K562 (cell line): ENCODE results near the gene SERINC5. TPM values are rescaled to one million over a fixed set of nuclear protein-coding genes. Genes with fewer than 3 reads are reported as not detected.

Source experiments
- ATAC-seq: fragments of 200-7000 bp; cut with Tn5 transposase; 3 replicates; pipeline ENCODE4 v1.9.1; 2020; ENCODE audit warnings: moderate library complexity
- BruUV-seq: library from RNA; stranded (reverse); fragments of 400-500 nt; replicated peaks from 2 replicates; lab custom pipeline; 2021; lab: Mats Ljungman, UMichigan
- CTCF ChIA-PET: fragments of 300-600 bp; formaldehyde crosslinking; extraction: SDS; loops from one replicate; lab custom pipeline; 2021; ENCODE audit warnings: low intra/inter-chr PET ratio; lab: Yijun Ruan, JAX
- POLR2A ChIA-PET: fragments of 300-600, 350-650 bp; sonication (Branson Sonifier 250); formaldehyde crosslinking; extraction: SDS; loops from one replicate; lab custom pipeline; 2021; ENCODE audit warnings: antibody characterized with exemption, inconsistent platforms; lab: Yijun Ruan, JAX
- DNase-seq, 4 experiments: peaks; one replicate each; pipeline versions ENCODE4 v3.0.0 to v3.0.0-alpha.2; 2011 to 2018; ENCODE audit warnings: low spot score in 3 of 4, mixed read lengths in 3 of 4; ENCODE audit errors: extremely low read depth in 1 of 4
- FAIRE-seq: peaks from 2 replicates; lab custom pipeline; 2011; peaks lifted over from hg19 to GRCh38; lab: Jason Lieb, UNC
- H2AFZ ChIP-seq: 2 replicates; pipeline ENCODE4 v1.6.0; 2011; ENCODE audit warnings: low read depth, low read length, control low read depth, inconsistent platforms
- H3K27ac ChIP-seq: fragments of 200-600 bp; 3 replicates; pipeline ENCODE4 v1.8.0; 2011; ENCODE audit warnings: low read depth, mild to moderate bottlenecking, control low read depth, inconsistent platforms, low read length, moderate library complexity, mixed read lengths; ENCODE audit errors: extremely low read depth
- H3K27me3 ChIP-seq, 2 experiments: fragments of 300-600 bp in 1 of 2; 2 replicates in 1 of 2; 3 replicates in 1 of 2; pipeline versions ENCODE4 v1.6.0 to v1.8.0; 2011; ENCODE audit warnings: inconsistent platforms in 2 of 2, low read length in 2 of 2, mild to moderate bottlenecking in 1 of 2, mixed read lengths in 1 of 2, moderate library complexity in 1 of 2; ENCODE audit not compliant: control insufficient read depth in 2 of 2, insufficient read depth in 2 of 2
- H3K36me3 ChIP-seq: fragments of 300-600 bp; 3 replicates; pipeline ENCODE4 v1.8.0; 2011; ENCODE audit warnings: mild to moderate bottlenecking, low read length, inconsistent platforms; ENCODE audit not compliant: control insufficient read depth, insufficient read depth
- H3K4me1 ChIP-seq, 2 experiments: fragments of 200-600 bp in 1 of 2; replicated peaks in 1 of 2; 2 replicates in 1 of 2; 3 replicates in 1 of 2; pipeline versions ENCODE4 v1.5.1 to v1.8.0; 2011; ENCODE audit warnings: inconsistent platforms in 2 of 2, low read length in 2 of 2, mild to moderate bottlenecking in 1 of 2, mixed read lengths in 1 of 2, moderate library complexity in 1 of 2; ENCODE audit not compliant: control insufficient read depth in 2 of 2, insufficient read depth in 2 of 2
- H3K4me2 ChIP-seq: 2 replicates; pipeline ENCODE4 v1.6.1; 2011; ENCODE audit warnings: low read length, control low read depth, inconsistent platforms, mixed read lengths; ENCODE audit not compliant: insufficient read depth
- H3K4me3 ChIP-seq: fragments of 200-600 bp; sonication (generic), shearing (Covaris generic); 2 replicates; pipeline ENCODE4 v1.5.1; 2016; ENCODE audit warnings: control low read depth, inconsistent platforms
- H3K79me2 ChIP-seq: fragments of 200-600 bp; 3 replicates; pipeline ENCODE4 v1.8.0; 2011; ENCODE audit warnings: low read length, inconsistent platforms; ENCODE audit not compliant: control insufficient read depth, insufficient read depth
- H3K9ac ChIP-seq, 2 experiments: 2 replicates each; pipeline versions ENCODE4 v1.6.0 to v1.6.1; 2011; ENCODE audit warnings: low read depth in 2 of 2, low read length in 2 of 2, control low read depth in 1 of 2, inconsistent platforms in 1 of 2, mild to moderate bottlenecking in 1 of 2, mixed read lengths in 1 of 2; ENCODE audit not compliant: insufficient read depth in 1 of 2
- H3K9me1 ChIP-seq: one replicate; pipeline ENCODE4 v1.6.0; 2011; ENCODE audit warnings: inconsistent platforms, mild to moderate bottlenecking, low read length, moderate library complexity; ENCODE audit not compliant: control insufficient read depth, insufficient read depth
- H3K9me3 ChIP-seq: replicated peaks from 2 replicates; pipeline ENCODE4 v1.5.1; 2011; ENCODE audit warnings: low read depth, low read length, inconsistent platforms; ENCODE audit not compliant: control insufficient read depth, insufficient read depth
- H4K20me1 ChIP-seq: replicated peaks from 2 replicates; pipeline ENCODE4 v1.6.1; 2011; ENCODE audit warnings: low read length, inconsistent platforms, mixed read lengths; ENCODE audit not compliant: control insufficient read depth, insufficient read depth
- CEBPG ChIP-seq, 3 experiments: fragments of 200-800 bp in 1 of 3; sonication (Bioruptor generic) in 1 of 3; sonication (generic) in 1 of 3; formaldehyde crosslinking in 1 of 3; IDR thresholded peaks in 2 of 3; conservative IDR thresholded peaks in 1 of 3; 2 replicates each; pipeline versions ENCODE4 v1.6.1 to v1.8.0; 2016 to 2022; ENCODE audit warnings: missing compliant biosample characterization in 2 of 3, missing genetic modification characterization in 2 of 3, mild to moderate bottlenecking in 1 of 3, missing genetic modification reagents in 1 of 3
- CREM ChIP-seq: IDR thresholded peaks from 2 replicates; pipeline ENCODE4 v1.6.1; 2014; ENCODE audit warnings: antibody characterized with exemption, low read depth
- DEAF1 ChIP-seq: fragments of 450-650 bp; formaldehyde crosslinking; IDR thresholded peaks from 2 replicates; pipeline ENCODE4 v1.4.0; 2020; ENCODE audit warnings: mild to moderate bottlenecking, moderate library complexity
- E2F8 ChIP-seq: fragments of 450-650 bp; IDR thresholded peaks from 2 replicates; pipeline ENCODE4 v1.7.1; 2018; ENCODE audit warnings: mild to moderate bottlenecking, low read depth; ENCODE audit not compliant: partially characterized antibody
- HNRNPL ChIP-seq: fragments of 200-400 bp; formaldehyde crosslinking; IDR thresholded peaks from 2 replicates; pipeline ENCODE4 v1.6.1; 2017; ENCODE audit warnings: low read depth, mild to moderate bottlenecking, low read length
- JUNB ChIP-seq: fragments of 450-650 bp; formaldehyde crosslinking; conservative IDR thresholded peaks from 2 replicates; pipeline ENCODE4 v1.4.0; 2020; ENCODE audit warnings: mild to moderate bottlenecking
- KLF1 ChIP-seq: fragments of 450-650 bp; IDR thresholded peaks from 2 replicates; pipeline ENCODE4 v1.6.1; 2016; ENCODE audit warnings: missing genetic modification characterization, missing compliant biosample characterization
- NFE2L1 ChIP-seq: fragments of 450-650 bp; IDR thresholded peaks from 2 replicates; pipeline ENCODE4 v1.6.1; 2016; ENCODE audit warnings: missing genetic modification characterization, low read depth, mild to moderate bottlenecking, missing compliant biosample characterization, moderate library complexity, borderline replicate concordance
- NR3C1 ChIP-seq: sonication (generic); formaldehyde crosslinking; IDR thresholded peaks from 2 replicates; pipeline ENCODE4 v1.8.1; 2022; ENCODE audit warnings: missing genetic modification reagents
- POLR2A ChIP-seq: fragments of 450-650 bp; conservative IDR thresholded peaks from 2 replicates; pipeline ENCODE4 v1.6.1; 2016
- PURB ChIP-seq: sonication (generic); formaldehyde crosslinking; IDR thresholded peaks from 2 replicates; pipeline ENCODE4 v1.9.0; 2021; ENCODE audit warnings: low read depth, mild to moderate bottlenecking, missing genetic modification reagents
- RBM22 ChIP-seq: fragments of 200-400 bp; formaldehyde crosslinking; IDR thresholded peaks from 2 replicates; pipeline ENCODE4 v1.6.1; 2018; ENCODE audit warnings: low read length, low read depth; ENCODE audit not compliant: poor library complexity, severe bottlenecking
- SMARCB1 ChIP-seq: IDR thresholded peaks from 2 replicates; pipeline ENCODE4 v1.6.1; 2011; ENCODE audit warnings: improper control_type of control experiment, low read depth; ENCODE audit not compliant: insufficient read length
- TEAD2 ChIP-seq: fragments of 450-650 bp; IDR thresholded peaks from 2 replicates; pipeline ENCODE4 v1.6.1; 2016; ENCODE audit warnings: missing genetic modification characterization, control low read depth, missing compliant biosample characterization
- VEZF1 ChIP-seq: fragments of 200-800 bp; sonication (Bioruptor generic); IDR thresholded peaks from 2 replicates; pipeline ENCODE4 v1.6.1; 2017; ENCODE audit warnings: missing genetic modification characterization, missing compliant biosample characterization
- ZNF232 ChIP-seq: sonication (generic); formaldehyde crosslinking; IDR thresholded peaks from 2 replicates; pipeline ENCODE4 v1.8.0; 2022; ENCODE audit warnings: mild to moderate bottlenecking, missing genetic modification reagents
- ZNF436 ChIP-seq: fragments of 250-450, 450-650 bp; sonication (Bioruptor Pico); formaldehyde crosslinking; IDR thresholded peaks from 2 replicates; pipeline ENCODE4 v1.7.0; 2020; ENCODE audit warnings: mild to moderate bottlenecking
- WGBS: fragments of 100-300 bp; shearing (Covaris generic); methylation state at CpG from one replicate; pipeline ENCODE4 v1.1.6; 2016; ENCODE audit warnings: low coverage, mixed read lengths; ENCODE audit not compliant: insufficient coverage; ENCODE audit errors: missing lambda C conversion rate; 5-methylcytosine and 5-hydroxymethylcytosine counted together
- in situ Hi-C: fragments of 300-500 bp; cut with MboI; formaldehyde crosslinking; loops from 4 replicates; pipeline ENCODE4 v1.15.0; 2018; ENCODE audit warnings: inconsistent platforms, mixed read lengths
- intact Hi-C: fragments of 100-400 bp; cut with micrococcal nuclease; formaldehyde crosslinking; loops from 2 replicates; pipeline ENCODE4 v1.14.2; 2022
- polyA plus RNA-seq, 8 experiments: library from polyadenylated mRNA; depleted of rRNA in 4 of 8; stranded (reverse) in 5 of 8; unstranded in 3 of 8; fragments of >200 nt; fragmentation: Nextera tagmentation in 2 of 8; fragmentation: Illumina TruSeq in 1 of 8; extraction: Ambion mirVana in 2 of 8; extraction: Trizol in 1 of 8; gene quantifications; 2 replicates each; pipeline versions ENCODE4 v1.2.1 to v1.2.3, GENCODE V29; 2011 to 2014; ENCODE audit warnings: inconsistent platforms in 1 of 8, missing spikeins in 1 of 8
- total RNA-seq, 7 experiments: library from RNA; depleted of rRNA in 6 of 7; stranded (reverse); fragments of >200 nt in 6 of 7; fragmentation: Illumina TruSeq in 2 of 7; extraction: Trizol in 2 of 7; gene quantifications; 2 replicates each; pipeline versions ENCODE4 v1.2.1 to v1.2.3, GENCODE V29; 2011 to 2021; ENCODE audit warnings: low replicate concordance in 1 of 7

SERINC5 gene
- total and polyA plus RNA-seq, 9 of the 15 experiments (the other 6 are each of a cell fraction or from before 2014, with no cell fraction given) = 1.4 to 7.9 (median 3.7) TPM

DNA sequence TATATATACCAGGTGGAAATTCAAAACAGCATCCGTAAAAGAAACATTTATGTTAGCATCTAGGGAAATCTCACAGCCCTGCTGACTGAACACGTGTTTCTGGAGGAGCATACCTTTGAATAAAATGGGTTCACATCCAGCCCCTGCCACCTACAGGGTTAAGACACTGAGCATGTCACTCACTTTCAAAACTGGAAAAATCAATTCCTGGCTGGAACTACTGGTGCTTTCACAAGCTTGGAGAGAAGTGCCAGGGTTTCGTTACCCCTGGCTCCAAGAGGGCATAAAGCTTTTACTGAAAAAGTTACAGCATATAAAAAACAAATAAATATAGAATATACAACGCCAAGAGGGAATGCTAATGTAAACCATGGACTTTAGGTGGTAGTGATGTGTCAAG is 48.0 kb downstream of the SERINC5 start (continued):
- no peak for TF ChIP-seq POLR2A
- no peak for TF ChIP-seq SMARCB1
- no peak for TF ChIP-seq KLF1
- TF ChIP-seq PURB (CRISPR knock-in tag) = no peak
- TF ChIP-seq, all 486 proteins: peak for 0

GRCh38 chr5:80206282-80206681 is 49.6 kb downstream of the SERINC5 start:
- no peaks in the 10 kb centered on the region for H3K79me2 ChIP-seq
- ChIA-PET CTCF (no interaction called here), POLR2A (interaction anchor here (2.3 kb wide), 1 partner anchor 10 kb away, joined by 8 read pairs; no protein-coding TSS in a partner anchor)
- no peak overlapping the region for H2AFZ ChIP-seq
- 73% methylated on average over 4 of the region's 4 CpGs for WGBS
- no peaks in the 10 kb centered on the region for H3K36me3 ChIP-seq
- H3K4me1 ChIP-seq = peaks cover 5 to 15% of the 10 kb centered on the region in 2 experiments; a peak in 3 of 5 replicates
- in situ Hi-C loops (no loop called here), intact Hi-C loops (no loop called here)
- no peak for ATAC-seq
- peaks cover 19% of the 10 kb centered on the region for H4K20me1 ChIP-seq
- no peak for DNase-seq
- BruUV-seq = no TSS peak
- H3K27ac ChIP-seq = no peak overlapping the region
- no peak overlapping the region for H3K9ac ChIP-seq
- no peaks in the 10 kb centered on the region; the same call in 1 of the 2 replicates for H3K9me3 ChIP-seq
- no peaks in the 10 kb centered on the region for H3K9me1 ChIP-seq
- H3K4me2 ChIP-seq = no peak overlapping the region
- FAIRE-seq = no peak
- H3K4me3 ChIP-seq = no peak overlapping the region
- no peaks in the 10 kb centered on the region; a peak in 1 of 5 replicates for H3K27me3 ChIP-seq
- no peak for TF ChIP-seq NR3C1 (CRISPR knock-in tag)
- no peak for TF ChIP-seq RBM22
- TF ChIP-seq CREM = no peak
- TF ChIP-seq DEAF1 (CRISPR knock-in tag) = no peak
- no peak for TF ChIP-seq VEZF1 (CRISPR knock-in tag)
- TF ChIP-seq TEAD2 (tag) = no peak
- no peak for TF ChIP-seq E2F8
- TF ChIP-seq ZNF436 (CRISPR knock-in tag) = no peak
- no peak for TF ChIP-seq JUNB (CRISPR knock-in tag)
- TF ChIP-seq NFE2L1 (tag) = no peak
- TF ChIP-seq CEBPG (CRISPR knock-in tag; IDR thresholded peaks at IDR 0.05) = no peak
- TF ChIP-seq CEBPG (tag; conservative IDR thresholded peaks at IDR 0.05 in 1 of 2, IDR thresholded peaks at IDR 0.05 in 1 of 2) = no peak
- TF ChIP-seq HNRNPL = no peak
- TF ChIP-seq ZNF232 = no peak
